Colonic mucosa (tissue), 4 donors: ENCODE measurements around the gene CADPS2. TPM values are rescaled to one million over a fixed set of nuclear protein-coding genes. Genes with fewer than 3 reads are reported as not detected.

Experiments used
- DNase-seq: peaks from one replicate; pipeline ENCODE4 v3.0.0-alpha.2; 2020
- H3K27ac ChIP-seq: fragments of 200-600 bp; one replicate; pipeline ENCODE4 v1.8.0; 2021
- H3K27me3 ChIP-seq: fragments of 200-600 bp; one replicate; pipeline ENCODE4 v1.8.0; 2021
- H3K36me3 ChIP-seq: fragments of 200-600 bp; one replicate; pipeline ENCODE4 v1.8.0; 2021
- H3K4me1 ChIP-seq: fragments of 200-600 bp; one replicate; pipeline ENCODE4 v1.8.0; 2021; ENCODE audit warnings: mild to moderate bottlenecking
- H3K4me3 ChIP-seq: fragments of 200-600 bp; one replicate; pipeline ENCODE4 v1.8.0; 2021
- H3K9ac ChIP-seq, 2 donors: one replicate each; pipeline ENCODE4 v1.7.0; 2013; ENCODE audit warnings: control low read depth in 2 of 2, low read depth in 2 of 2, low read length in 2 of 2
- H3K9me3 ChIP-seq: fragments of 200-600 bp; one replicate; pipeline ENCODE4 v1.8.0; 2021
- CTCF ChIP-seq: fragments of 200-600 bp; IDR thresholded peaks from one replicate; pipeline ENCODE4 v1.8.0; 2022; ENCODE audit warnings: antibody characterized with exemption, mild to moderate bottlenecking
- intact Hi-C: fragments of 100-400 bp; cut with DNase I; formaldehyde crosslinking; loops from one replicate; pipeline ENCODE4 v1.14.1; 2022
- total RNA-seq, 2 donors: library from RNA; stranded (reverse); fragmentation: NEBNext Ultra II Directional in 1 of 2; extraction: Animal tissue kit (Norgen Biotek cat#: 25700) in 1 of 2; gene quantifications; one replicate each; pipeline ENCODE4 v1.2.1, GENCODE V29; 2021
- donor health status: healthy.
- donor health status: DM: no; HTN: no; CAD: no.
- donor health status: DM: no; HTN: no; CAD: no.

Gene CADPS2
- total RNA-seq, 2 donors from 2014 or later, result 13.6 to 15.2 TPM

DNA sequence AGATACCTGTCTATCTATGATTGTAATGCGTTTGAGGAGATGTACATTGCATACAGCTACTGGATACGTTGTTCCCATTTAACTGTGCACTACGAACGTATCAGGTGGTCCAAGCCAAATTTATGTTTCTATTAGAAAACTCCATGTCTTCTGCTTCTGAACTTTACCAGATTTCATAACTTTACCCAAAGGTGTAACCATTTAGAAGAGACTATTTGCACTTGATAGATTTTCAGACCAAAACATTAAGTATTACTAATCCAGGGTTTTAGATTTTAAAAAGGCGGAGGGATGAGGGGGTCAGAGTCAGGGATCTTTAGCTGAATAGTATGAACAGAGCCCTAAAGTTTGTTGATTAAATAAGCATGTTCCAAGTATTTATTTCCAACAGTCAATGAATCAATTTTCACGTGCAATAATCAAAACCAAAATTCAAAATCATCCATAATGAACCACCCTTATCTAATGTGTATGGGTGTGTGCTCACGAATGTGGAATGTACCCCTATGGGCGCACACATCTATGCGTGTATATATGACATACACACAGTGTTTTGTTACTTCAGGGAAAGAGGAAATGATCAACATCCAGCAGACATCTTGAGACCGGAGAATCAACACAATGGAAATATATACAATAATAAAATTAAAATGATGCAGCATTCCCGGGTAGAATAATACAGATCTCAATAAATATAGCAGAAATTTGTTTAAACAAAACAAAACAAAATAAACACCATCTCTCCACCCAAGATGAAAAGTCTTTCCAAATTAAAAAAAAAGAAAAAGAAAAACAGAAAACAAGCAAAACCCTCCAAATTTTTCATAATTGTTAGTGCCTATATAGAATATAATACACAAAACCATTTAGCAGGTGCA lies 585.1 kb downstream of the CADPS2 start:
- no peak for DNase-seq
- H3K4me1 ChIP-seq, result peaks cover 7% of the 10 kb centered on the region
- H3K27ac ChIP-seq, result no peak overlapping the region
- H3K36me3 ChIP-seq, result no peaks in the 10 kb centered on the region
- H3K9me3 ChIP-seq, result no peaks in the 10 kb centered on the region
- no peak for TF ChIP-seq CTCF
- H3K27me3 ChIP-seq, result peaks cover 79% of the 10 kb centered on the region
- no peak overlapping the region for H3K4me3 ChIP-seq
- intact Hi-C loops, result no loop called here
- no peak overlapping the region for H3K9ac ChIP-seq

- TF ChIP-seq CTCF, result no peak
- H3K27me3 ChIP-seq, result peaks cover 71% of the 10 kb centered on the region
- H3K9me3 ChIP-seq, result no peaks in the 10 kb centered on the region
- no peak overlapping the region for H3K4me3 ChIP-seq
- no peak overlapping the region for H3K9ac ChIP-seq
- H3K27ac ChIP-seq, result no peak overlapping the region
- DNase-seq, result no peak
- intact Hi-C loops, result no loop called here
- no peaks in the 10 kb centered on the region for H3K36me3 ChIP-seq
- H3K4me1 ChIP-seq, result peaks cover 3% of the 10 kb centered on the region
Observed at GRCh38 chr7:122300211-122300932, 585.9 kb downstream of the CADPS2 start.

DNA sequence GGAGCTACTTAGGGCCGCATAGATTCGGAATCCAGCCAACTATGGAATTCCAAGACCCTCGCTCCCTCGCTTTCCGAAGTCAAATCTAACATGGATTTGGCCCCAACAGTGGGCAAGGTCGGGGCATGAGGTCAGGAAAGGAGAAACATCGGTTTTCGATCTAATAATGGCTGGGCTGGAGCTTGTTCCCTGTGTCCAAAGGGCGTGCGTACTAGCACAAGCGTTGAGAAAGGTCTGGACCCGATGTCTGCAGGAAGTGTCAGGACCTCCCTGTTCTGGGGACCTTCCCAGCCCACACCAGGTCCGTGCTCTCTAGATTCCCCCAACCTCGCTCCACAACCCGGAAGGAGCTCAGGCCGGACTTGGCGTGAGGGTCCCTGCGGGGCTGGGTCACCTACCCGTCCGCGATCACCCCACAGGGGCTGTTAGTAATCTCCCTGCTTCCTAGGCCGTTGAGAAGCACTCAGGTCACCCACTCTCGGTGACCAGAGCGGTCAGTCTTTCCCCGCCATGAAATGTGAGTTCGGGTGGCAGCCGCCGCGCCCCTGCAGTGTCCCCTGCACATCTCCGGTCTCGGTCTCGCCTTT lies 586.5 kb downstream of the CADPS2 start:
- intact Hi-C loops, result no loop called here
- Histone ChIP-seq H3K36me3 (no peaks in the 10 kb centered on the region), H3K27ac (no peak overlapping the region), H3K27me3 (peaks cover 67% of the 10 kb centered on the region), H3K9ac (no peak overlapping the region), H3K9me3 (no peaks in the 10 kb centered on the region), H3K4me3 (no peak overlapping the region), H3K4me1 (peaks cover 3% of the 10 kb centered on the region)
- DNase-seq, result no peak
- TF ChIP-seq CTCF, result no peak

- Histone ChIP-seq H3K4me1 (peaks cover 3% of the 10 kb centered on the region), H3K36me3 (no peaks in the 10 kb centered on the region), H3K9me3 (no peaks in the 10 kb centered on the region), H3K27me3 (peaks cover 56% of the 10 kb centered on the region), H3K9ac (no peak overlapping the region), H3K4me3 (no peak overlapping the region), H3K27ac (no peak overlapping the region)
- intact Hi-C loops, result no loop called here
- DNase-seq, result no peak
- no peak for TF ChIP-seq CTCF
Observed at GRCh38 chr7:122298618-122299017, 587.6 kb downstream of the CADPS2 start.

- no peaks in the 10 kb centered on the region for H3K9me3 ChIP-seq
- H3K9ac ChIP-seq, result no peak overlapping the region
- H3K4me1 ChIP-seq, result peaks cover 3% of the 10 kb centered on the region
- peaks cover 52% of the 10 kb centered on the region for H3K27me3 ChIP-seq
- no peak for TF ChIP-seq CTCF
- DNase-seq, result no peak
- no peak overlapping the region for H3K27ac ChIP-seq
- no peaks in the 10 kb centered on the region for H3K36me3 ChIP-seq
- intact Hi-C loops, result no loop called here
- H3K4me3 ChIP-seq, result no peak overlapping the region
Observed at GRCh38 chr7:122298131-122298530, 588.1 kb downstream of the CADPS2 start.
